HEK293 (cell line): ENCODE data around the gene CATSPER1.
A peak's percentile ranks its signal among the peaks of the same experiment; 100 is the strongest.

Experiments used
- CTCF ChIA-PET: fragments of 350-600 bp; formaldehyde crosslinking; extraction: SDS; loops from one replicate; lab custom pipeline; 2021; ENCODE audit warnings: antibody characterized with exemption; lab: Yijun Ruan, JAX
- POLR2A ChIA-PET: fragments of 300-600 bp; formaldehyde crosslinking; extraction: SDS; loops from one replicate; lab custom pipeline; 2020; ENCODE audit warnings: antibody characterized with exemption, inconsistent platforms; lab: Yijun Ruan, JAX
- H3K27ac ChIP-seq: fragments of 200-500 bp; sonication (Bioruptor generic); 2 replicates; pipeline ENCODE4 v1.5.1; 2014; ENCODE audit warnings: low read depth, low read length, control low read depth, inconsistent platforms; ENCODE audit errors: extremely low read depth
- H3K36me3 ChIP-seq, 2 experiments: fragments of 200-500 bp in 1 of 2; sonication (Bioruptor generic) in 1 of 2; 1 replicate in 1 of 2; 2 replicates in 1 of 2; pipeline ENCODE4 v1.5.1; 2014 to 2017; ENCODE audit warnings: inconsistent platforms in 2 of 2, low read length in 2 of 2; ENCODE audit not compliant: control insufficient read depth in 2 of 2, insufficient read depth in 1 of 2
- H3K4me1 ChIP-seq: fragments of 200-500 bp; sonication (Bioruptor generic); 2 replicates; pipeline ENCODE4 v1.5.1; 2014; ENCODE audit warnings: mild to moderate bottlenecking, low read length, inconsistent platforms; ENCODE audit not compliant: control insufficient read depth, insufficient read depth
- H3K4me3 ChIP-seq: 2 replicates; pipeline ENCODE4 v1.5.1; 2011; ENCODE audit warnings: low read depth, mild to moderate bottlenecking, control low read depth, low read length, moderate library complexity
- H3K9me3 ChIP-seq: fragments of 200-500 bp; sonication (Bioruptor generic); 2 replicates; pipeline ENCODE4 v1.5.1; 2014; ENCODE audit warnings: low read depth, low read length, inconsistent platforms; ENCODE audit not compliant: control insufficient read depth, insufficient read depth
- EGR2 ChIP-seq: fragments of 450-650 bp; formaldehyde crosslinking; IDR thresholded peaks from 2 replicates; pipeline ENCODE4 v1.5.1; 2016; ENCODE audit warnings: low read depth, missing biosample characterization, missing genetic modification characterization
- GLIS1 ChIP-seq: fragments of 450-650 bp; formaldehyde crosslinking; IDR thresholded peaks from 2 replicates; pipeline ENCODE4 v1.5.1; 2016; ENCODE audit warnings: missing biosample characterization, missing genetic modification characterization
- KLF1 ChIP-seq: fragments of 450-650 bp; formaldehyde crosslinking; IDR thresholded peaks from 2 replicates; pipeline ENCODE4 v1.5.1; 2016; ENCODE audit warnings: missing biosample characterization, missing genetic modification characterization
- KLF9 ChIP-seq: fragments of 450-650 bp; formaldehyde crosslinking; IDR thresholded peaks from 2 replicates; pipeline ENCODE4 v1.5.1; 2016; ENCODE audit warnings: missing biosample characterization, missing genetic modification characterization, low read depth
- RBAK ChIP-seq: fragments of 450-650 bp; formaldehyde crosslinking; IDR thresholded peaks from 2 replicates; pipeline ENCODE4 v1.5.1; 2016; ENCODE audit warnings: missing biosample characterization, missing genetic modification characterization
- SALL2 ChIP-seq: fragments of 450-650 bp; formaldehyde crosslinking; IDR thresholded peaks from 2 replicates; pipeline ENCODE4 v1.5.0; 2017; ENCODE audit warnings: missing biosample characterization, mild to moderate bottlenecking, missing genetic modification characterization, borderline replicate concordance
- SP3 ChIP-seq: fragments of 450-650 bp; formaldehyde crosslinking; IDR thresholded peaks from 2 replicates; pipeline ENCODE4 v1.5.1; 2016; ENCODE audit warnings: missing biosample characterization, missing genetic modification characterization
- WT1 ChIP-seq: fragments of 450-650 bp; formaldehyde crosslinking; IDR thresholded peaks from 2 replicates; pipeline ENCODE4 v1.5.1; 2016; ENCODE audit warnings: missing biosample characterization, missing genetic modification characterization
- ZBTB20 ChIP-seq: fragments of 450-650 bp; formaldehyde crosslinking; IDR thresholded peaks from 2 replicates; pipeline ENCODE4 v1.5.1; 2016; ENCODE audit warnings: missing biosample characterization, missing genetic modification characterization
- ZNF112 ChIP-seq: fragments of 450-650 bp; formaldehyde crosslinking; IDR thresholded peaks from 2 replicates; pipeline ENCODE4 v1.5.0; 2017; ENCODE audit warnings: missing biosample characterization, missing genetic modification characterization
- ZNF146 ChIP-seq: fragments of 450-650 bp; formaldehyde crosslinking; IDR thresholded peaks from 2 replicates; pipeline ENCODE4 v1.5.1; 2016; ENCODE audit warnings: missing biosample characterization, missing genetic modification characterization
- ZNF19 ChIP-seq: fragments of 450-650 bp; formaldehyde crosslinking; IDR thresholded peaks from 2 replicates; pipeline ENCODE4; 2016; ENCODE audit warnings: missing biosample characterization, missing genetic modification characterization, low read depth
- ZNF24 ChIP-seq: fragments of 450-650 bp; formaldehyde crosslinking; IDR thresholded peaks from 2 replicates; pipeline ENCODE4 v1.5.1; 2016; ENCODE audit warnings: missing biosample characterization, missing genetic modification characterization
- ZNF354C ChIP-seq: fragments of 450-650 bp; formaldehyde crosslinking; IDR thresholded peaks from 2 replicates; pipeline ENCODE4 v1.5.1; 2016; ENCODE audit warnings: missing biosample characterization, missing genetic modification characterization, low read depth, borderline replicate concordance
- ZNF544 ChIP-seq: fragments of 450-650 bp; formaldehyde crosslinking; IDR thresholded peaks from 2 replicates; pipeline ENCODE4 v1.5.0; 2017; ENCODE audit warnings: missing biosample characterization, missing genetic modification characterization
- ZNF610 ChIP-seq: fragments of 450-650 bp; formaldehyde crosslinking; IDR thresholded peaks from 2 replicates; pipeline ENCODE4 v1.5.1; 2016; ENCODE audit warnings: missing biosample characterization, missing genetic modification characterization, borderline replicate concordance
- ZNF76 ChIP-seq: fragments of 450-650 bp; formaldehyde crosslinking; IDR thresholded peaks from 2 replicates; pipeline ENCODE4; 2016; ENCODE audit warnings: low read depth, missing biosample characterization, missing genetic modification characterization, borderline replicate concordance
- ZNF830 ChIP-seq: fragments of 450-650 bp; IDR thresholded peaks from 2 replicates; pipeline ENCODE4 v1.5.0; 2018; ENCODE audit warnings: missing biosample characterization, missing genetic modification characterization, low read depth, mild to moderate bottlenecking, moderate library complexity
- TF ChIP-seq, protein P1 (sequence below): fragments of 450-650 bp; formaldehyde crosslinking; IDR thresholded peaks from 2 replicates; pipeline ENCODE4 v1.5.1; 2016; ENCODE audit warnings: missing biosample characterization, missing genetic modification characterization, low read depth
- TF ChIP-seq, protein P2 (sequence below): fragments of 450-650 bp; formaldehyde crosslinking; optimal IDR thresholded peaks from 2 replicates; pipeline ENCODE3; 2016; ENCODE audit warnings: missing biosample characterization, mild to moderate bottlenecking, missing genetic modification characterization
- TF ChIP-seq, protein P3 (sequence below): fragments of 450-650 bp; formaldehyde crosslinking; IDR thresholded peaks from 2 replicates; pipeline ENCODE4 v1.5.1; 2017; ENCODE audit warnings: missing biosample characterization, missing genetic modification characterization
- TF ChIP-seq, protein P4 (sequence below): fragments of 450-650 bp; formaldehyde crosslinking; IDR thresholded peaks from 2 replicates; pipeline ENCODE4 v1.5.1; 2016; ENCODE audit warnings: missing biosample characterization, missing genetic modification characterization
- TF ChIP-seq, protein P5 (sequence below): fragments of 450-650 bp; formaldehyde crosslinking; IDR thresholded peaks from 2 replicates; pipeline ENCODE4 v1.5.1; 2016; ENCODE audit warnings: missing biosample characterization, missing genetic modification characterization
- TF ChIP-seq, protein P6 (sequence below): fragments of 450-650 bp; formaldehyde crosslinking; IDR thresholded peaks from 2 replicates; pipeline ENCODE4 v1.5.1; 2017; ENCODE audit warnings: missing biosample characterization, missing genetic modification characterization

The CATSPER1 gene

DNA sequence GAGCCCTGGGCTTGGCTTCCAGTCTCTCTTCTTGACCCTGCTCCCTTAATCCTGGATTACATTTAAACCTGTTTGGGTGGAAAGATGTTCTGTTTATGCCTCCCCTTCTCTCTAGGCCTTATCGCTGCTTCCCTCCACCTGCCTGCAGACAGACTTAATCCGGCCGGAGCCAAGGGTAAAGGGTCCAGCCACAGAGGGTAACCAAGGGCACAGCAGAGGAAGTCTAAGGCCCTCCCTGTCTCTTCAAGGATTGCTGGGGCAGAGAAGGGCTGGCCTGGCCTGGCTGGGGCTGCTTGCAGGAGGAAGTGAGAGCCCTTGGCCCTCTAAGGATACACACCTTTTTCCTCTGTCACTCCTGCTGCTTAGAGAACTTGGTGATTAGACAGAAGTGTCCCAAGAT lies 20.6 kb upstream of the CATSPER1 start:
- CTCF ChIA-PET: interaction anchor here (0.7 to 5.3 kb wide), 9 partner anchors 9 to 196 kb away, joined by 3 to 49 read pairs (median 4); partner anchors contain the start of gene CATSPER1
- Histone ChIP-seq H3K27ac (no peak overlapping the region), H3K36me3 (no peaks in the 10 kb centered on the region), H3K4me3 (no peak overlapping the region), H3K9me3 (no peaks in the 10 kb centered on the region), H3K4me1 (peaks cover 8% of the 10 kb centered on the region)
- POLR2A ChIA-PET: no interaction called here
- no peak for TF ChIP-seq ZNF610 (tag by site-specific recombination)
- no peak for TF ChIP-seq ZNF354C (tag by site-specific recombination)
- TF ChIP-seq RBAK (tag by site-specific recombination): no peak
- TF ChIP-seq, all 188 proteins: peak for 0

DNA sequence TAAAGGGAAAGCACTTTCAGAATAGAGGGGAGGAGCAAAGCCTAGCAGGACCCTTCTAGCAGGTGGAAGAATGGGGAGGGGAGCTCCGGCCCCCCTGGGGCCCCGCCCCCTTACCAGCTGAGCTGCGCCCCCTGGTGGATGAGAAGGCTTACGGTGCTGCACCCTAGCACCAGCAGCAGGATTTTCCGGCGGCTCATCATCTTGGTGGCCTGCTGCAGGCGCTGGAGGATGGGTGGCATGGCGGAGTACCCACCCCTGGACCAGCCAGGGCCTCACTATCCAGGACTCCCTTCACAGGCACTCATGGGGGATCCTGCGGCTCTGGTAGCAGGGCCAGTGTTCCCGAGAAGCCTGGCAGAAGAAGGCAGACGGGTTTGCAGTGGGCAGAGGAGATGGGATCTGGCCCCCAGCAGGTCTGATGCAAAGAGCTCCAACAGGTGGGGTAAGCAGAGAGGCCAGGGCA lies 18.9 kb upstream of the CATSPER1 start:
- ChIA-PET CTCF (interaction anchor here (0.6 to 5.3 kb wide), 46 partner anchors 9 to 1742 kb away, joined by 3 to 49 read pairs (median 4); partner anchors contain the start of genes BANF1, CATSPER1, CST6 and EIF1AD), POLR2A (interaction anchor here (0.6 to 1.3 kb wide), 5 partner anchors 10 to 43 kb away, joined by 3 to 4 read pairs (median 4); partner anchors contain the start of genes BANF1 and EIF1AD)
- Histone ChIP-seq H3K4me1 (no peaks in the 10 kb centered on the region), H3K4me3 (no peak overlapping the region), H3K36me3 (no peaks in the 10 kb centered on the region), H3K27ac (no peak overlapping the region), H3K9me3 (no peaks in the 10 kb centered on the region)
- TF ChIP-seq, protein P1, sequence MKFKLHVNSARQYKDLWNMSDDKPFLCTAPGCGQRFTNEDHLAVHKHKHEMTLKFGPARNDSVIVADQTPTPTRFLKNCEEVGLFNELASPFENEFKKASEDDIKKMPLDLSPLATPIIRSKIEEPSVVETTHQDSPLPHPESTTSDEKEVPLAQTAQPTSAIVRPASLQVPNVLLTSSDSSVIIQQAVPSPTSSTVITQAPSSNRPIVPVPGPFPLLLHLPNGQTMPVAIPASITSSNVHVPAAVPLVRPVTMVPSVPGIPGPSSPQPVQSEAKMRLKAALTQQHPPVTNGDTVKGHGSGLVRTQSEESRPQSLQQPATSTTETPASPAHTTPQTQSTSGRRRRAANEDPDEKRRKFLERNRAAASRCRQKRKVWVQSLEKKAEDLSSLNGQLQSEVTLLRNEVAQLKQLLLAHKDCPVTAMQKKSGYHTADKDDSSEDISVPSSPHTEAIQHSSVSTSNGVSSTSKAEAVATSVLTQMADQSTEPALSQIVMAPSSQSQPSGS (tag by site-specific recombination): no peak
- TF ChIP-seq SALL2 (tag by site-specific recombination) (no peak), KLF9 (tag by site-specific recombination) (peak; percentile 92), ZNF24 (tag by site-specific recombination) (no peak), EGR2 (no peak), ZBTB20 (tag by site-specific recombination) (no peak), SP3 (tag by site-specific recombination) (peak; percentile 78), ZNF112 (tag by site-specific recombination) (no peak), GLIS1 (tag by site-specific recombination) (peak; percentile 37; the same call in 1 of the 2 replicates), ZNF76 (no peak), ZNF19 (tag by site-specific recombination) (no peak), ZNF830 (tag by site-specific recombination) (no peak), WT1 (no peak), ZNF544 (tag by site-specific recombination) (no peak), KLF1 (no peak), ZNF146 (no peak)
- TF ChIP-seq, protein P2, sequence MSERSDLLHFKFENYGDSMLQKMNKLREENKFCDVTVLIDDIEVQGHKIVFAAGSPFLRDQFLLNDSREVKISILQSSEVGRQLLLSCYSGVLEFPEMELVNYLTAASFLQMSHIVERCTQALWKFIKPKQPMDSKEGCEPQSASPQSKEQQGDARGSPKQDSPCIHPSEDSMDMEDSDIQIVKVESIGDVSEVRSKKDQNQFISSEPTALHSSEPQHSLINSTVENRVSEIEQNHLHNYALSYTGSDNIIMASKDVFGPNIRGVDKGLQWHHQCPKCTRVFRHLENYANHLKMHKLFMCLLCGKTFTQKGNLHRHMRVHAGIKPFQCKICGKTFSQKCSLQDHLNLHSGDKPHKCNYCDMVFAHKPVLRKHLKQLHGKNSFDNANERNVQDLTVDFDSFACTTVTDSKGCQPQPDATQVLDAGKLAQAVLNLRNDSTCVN (tag by site-specific recombination): no peak
- TF ChIP-seq, protein P3, sequence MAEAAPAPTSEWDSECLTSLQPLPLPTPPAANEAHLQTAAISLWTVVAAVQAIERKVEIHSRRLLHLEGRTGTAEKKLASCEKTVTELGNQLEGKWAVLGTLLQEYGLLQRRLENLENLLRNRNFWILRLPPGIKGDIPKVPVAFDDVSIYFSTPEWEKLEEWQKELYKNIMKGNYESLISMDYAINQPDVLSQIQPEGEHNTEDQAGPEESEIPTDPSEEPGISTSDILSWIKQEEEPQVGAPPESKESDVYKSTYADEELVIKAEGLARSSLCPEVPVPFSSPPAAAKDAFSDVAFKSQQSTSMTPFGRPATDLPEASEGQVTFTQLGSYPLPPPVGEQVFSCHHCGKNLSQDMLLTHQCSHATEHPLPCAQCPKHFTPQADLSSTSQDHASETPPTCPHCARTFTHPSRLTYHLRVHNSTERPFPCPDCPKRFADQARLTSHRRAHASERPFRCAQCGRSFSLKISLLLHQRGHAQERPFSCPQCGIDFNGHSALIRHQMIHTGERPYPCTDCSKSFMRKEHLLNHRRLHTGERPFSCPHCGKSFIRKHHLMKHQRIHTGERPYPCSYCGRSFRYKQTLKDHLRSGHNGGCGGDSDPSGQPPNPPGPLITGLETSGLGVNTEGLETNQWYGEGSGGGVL (tag by site-specific recombination): no peak
- TF ChIP-seq, protein P4, sequence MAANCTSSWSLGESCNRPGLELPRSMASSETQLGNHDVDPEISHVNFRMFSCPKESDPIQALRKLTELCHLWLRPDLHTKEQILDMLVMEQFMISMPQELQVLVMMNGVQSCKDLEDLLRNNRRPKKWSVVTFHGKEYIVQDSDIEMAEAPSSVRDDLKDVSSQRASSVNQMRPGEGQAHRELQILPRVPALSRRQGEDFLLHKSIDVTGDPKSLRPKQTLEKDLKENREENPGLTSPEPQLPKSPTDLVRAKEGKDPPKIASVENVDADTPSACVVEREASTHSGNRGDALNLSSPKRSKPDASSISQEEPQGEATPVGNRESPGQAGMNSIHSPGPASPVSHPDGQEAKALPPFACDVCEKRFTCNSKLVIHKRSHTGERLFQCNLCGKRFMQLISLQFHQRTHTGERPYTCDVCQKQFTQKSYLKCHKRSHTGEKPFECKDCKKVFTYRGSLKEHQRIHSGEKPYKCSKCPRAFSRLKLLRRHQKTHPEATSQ (tag by site-specific recombination): no peak
- TF ChIP-seq, protein P5, sequence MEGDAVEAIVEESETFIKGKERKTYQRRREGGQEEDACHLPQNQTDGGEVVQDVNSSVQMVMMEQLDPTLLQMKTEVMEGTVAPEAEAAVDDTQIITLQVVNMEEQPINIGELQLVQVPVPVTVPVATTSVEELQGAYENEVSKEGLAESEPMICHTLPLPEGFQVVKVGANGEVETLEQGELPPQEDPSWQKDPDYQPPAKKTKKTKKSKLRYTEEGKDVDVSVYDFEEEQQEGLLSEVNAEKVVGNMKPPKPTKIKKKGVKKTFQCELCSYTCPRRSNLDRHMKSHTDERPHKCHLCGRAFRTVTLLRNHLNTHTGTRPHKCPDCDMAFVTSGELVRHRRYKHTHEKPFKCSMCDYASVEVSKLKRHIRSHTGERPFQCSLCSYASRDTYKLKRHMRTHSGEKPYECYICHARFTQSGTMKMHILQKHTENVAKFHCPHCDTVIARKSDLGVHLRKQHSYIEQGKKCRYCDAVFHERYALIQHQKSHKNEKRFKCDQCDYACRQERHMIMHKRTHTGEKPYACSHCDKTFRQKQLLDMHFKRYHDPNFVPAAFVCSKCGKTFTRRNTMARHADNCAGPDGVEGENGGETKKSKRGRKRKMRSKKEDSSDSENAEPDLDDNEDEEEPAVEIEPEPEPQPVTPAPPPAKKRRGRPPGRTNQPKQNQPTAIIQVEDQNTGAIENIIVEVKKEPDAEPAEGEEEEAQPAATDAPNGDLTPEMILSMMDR: peak; percentile 78
- TF ChIP-seq, protein P6, sequence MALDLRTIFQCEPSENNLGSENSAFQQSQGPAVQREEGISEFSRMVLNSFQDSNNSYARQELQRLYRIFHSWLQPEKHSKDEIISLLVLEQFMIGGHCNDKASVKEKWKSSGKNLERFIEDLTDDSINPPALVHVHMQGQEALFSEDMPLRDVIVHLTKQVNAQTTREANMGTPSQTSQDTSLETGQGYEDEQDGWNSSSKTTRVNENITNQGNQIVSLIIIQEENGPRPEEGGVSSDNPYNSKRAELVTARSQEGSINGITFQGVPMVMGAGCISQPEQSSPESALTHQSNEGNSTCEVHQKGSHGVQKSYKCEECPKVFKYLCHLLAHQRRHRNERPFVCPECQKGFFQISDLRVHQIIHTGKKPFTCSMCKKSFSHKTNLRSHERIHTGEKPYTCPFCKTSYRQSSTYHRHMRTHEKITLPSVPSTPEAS (tag by site-specific recombination): no peak
